HepG2 (cell line): ENCODE data around the gene HOXA9. TPM values are rescaled to one million over a fixed set of nuclear protein-coding genes. Genes with fewer than 3 reads are reported as not detected.
A peak's percentile ranks its signal among the peaks of the same experiment; 100 is the strongest.

Experiments
- ATAC-seq: fragments of 200-7000 bp; cut with Tn5 transposase; 3 replicates; pipeline ENCODE4 v1.9.1; 2020; ENCODE audit warnings: mild to moderate bottlenecking, moderate library complexity
- BruUV-seq: library from RNA; stranded (reverse); fragments of 400-500 nt; replicated peaks from 2 replicates; lab custom pipeline; 2021; lab: Mats Ljungman, UMichigan
- CTCF ChIA-PET: fragments of 300-600 bp; formaldehyde crosslinking; extraction: SDS; loops from one replicate; lab custom pipeline; 2021; ENCODE audit warnings: low total read pairs, inconsistent platforms, low intra/inter-chr PET ratio; lab: Yijun Ruan, JAX
- POLR2A ChIA-PET: fragments of 350-600 bp; sonication (Branson Sonifier 250); formaldehyde crosslinking; loops from one replicate; lab custom pipeline; 2020; ENCODE audit warnings: antibody characterized with exemption, inconsistent platforms; lab: Yijun Ruan, JAX
- DNase-seq: peaks from one replicate; pipeline ENCODE4 v3.0.0-alpha.2; 2015; ENCODE audit warnings: low spot score
- FAIRE-seq: peaks from 3 replicates; lab custom pipeline; 2011; peaks lifted over from hg19 to GRCh38; lab: Jason Lieb, UNC
- H2AFZ ChIP-seq: one replicate; pipeline ENCODE4 v1.6.1; 2011; ENCODE audit warnings: low read length, inconsistent platforms
- H3K27ac ChIP-seq: fragments of 300-600 bp; 3 replicates; pipeline ENCODE4 v1.8.0; 2011; ENCODE audit warnings: mixed run types, mild to moderate bottlenecking, mixed read lengths, low read length, inconsistent platforms; ENCODE audit not compliant: insufficient read depth; ENCODE audit errors: extremely low read length
- H3K27me3 ChIP-seq, 2 experiments: fragments of 200-600 bp in 1 of 2; 2 replicates in 1 of 2; 3 replicates in 1 of 2; pipeline versions ENCODE4 v1.6.0 to v1.8.0; 2011; ENCODE audit warnings: low read length in 2 of 2, mild to moderate bottlenecking in 2 of 2, moderate library complexity in 2 of 2, inconsistent platforms in 1 of 2; ENCODE audit not compliant: insufficient read depth in 2 of 2, control insufficient read depth in 1 of 2
- H3K36me3 ChIP-seq, 2 experiments: fragments of 200-600 bp in 1 of 2; replicated peaks in 1 of 2; 2 replicates in 1 of 2; 3 replicates in 1 of 2; pipeline versions ENCODE4 v1.5.1 to v1.8.0; 2011; ENCODE audit warnings: low read length in 2 of 2, inconsistent platforms in 1 of 2; ENCODE audit not compliant: insufficient read depth in 2 of 2, control insufficient read depth in 1 of 2
- H3K4me1 ChIP-seq: 2 replicates; pipeline ENCODE4 v1.5.1; 2012; ENCODE audit warnings: low read length, inconsistent platforms; ENCODE audit not compliant: insufficient read depth
- H3K4me2 ChIP-seq: 2 replicates; pipeline ENCODE4 v1.6.0; 2011; ENCODE audit warnings: low read depth, low read length, inconsistent platforms
- H3K4me3 ChIP-seq, 3 experiments: fragments of 200-600 bp in 1 of 3; sonication (generic), shearing (Covaris generic) in 1 of 3; replicated peaks in 1 of 3; 2 replicates each; pipeline ENCODE4 v1.5.1; 2011 to 2016; ENCODE audit warnings: low read length in 3 of 3, inconsistent platforms in 2 of 3, low read depth in 2 of 3, mild to moderate bottlenecking in 2 of 3, control low read depth in 1 of 3, mixed read lengths in 1 of 3; ENCODE audit not compliant: insufficient read depth in 1 of 3
- H3K79me2 ChIP-seq: one replicate; pipeline ENCODE4 v1.6.1; 2011; ENCODE audit warnings: low read length, inconsistent platforms; ENCODE audit not compliant: insufficient read depth
- H3K9ac ChIP-seq: 2 replicates; pipeline ENCODE4 v1.6.0; 2011; ENCODE audit warnings: mild to moderate bottlenecking, low read depth, low read length, inconsistent platforms; ENCODE audit not compliant: insufficient read depth
- H3K9me3 ChIP-seq: 2 replicates; pipeline ENCODE4 v1.5.1; 2012; ENCODE audit warnings: mild to moderate bottlenecking, low read length
- H4K20me1 ChIP-seq: 2 replicates; pipeline ENCODE4 v1.6.0; 2011; ENCODE audit warnings: inconsistent platforms, mild to moderate bottlenecking, low read length, moderate library complexity; ENCODE audit not compliant: insufficient read depth
- BRCA1 ChIP-seq: sonication (generic); formaldehyde crosslinking; IDR thresholded peaks from 2 replicates; pipeline ENCODE4 v1.4.0; 2020; ENCODE audit warnings: missing genetic modification reagents
- GATA4 ChIP-seq: sonication (generic); IDR thresholded peaks from 2 replicates; pipeline ENCODE4 v1.6.1; 2016; ENCODE audit warnings: antibody characterized with exemption, low read depth, borderline replicate concordance
- GATAD1 ChIP-seq: IDR thresholded peaks from 2 replicates; pipeline ENCODE4 v1.6.1; 2016; ENCODE audit warnings: missing genetic modification reagents, missing compliant biosample characterization
- KAT7 ChIP-seq: IDR thresholded peaks from 2 replicates; pipeline ENCODE4 v1.6.1; 2018; ENCODE audit warnings: borderline replicate concordance, missing compliant biosample characterization
- NCOA5 ChIP-seq: sonication (generic); formaldehyde crosslinking; IDR thresholded peaks from 2 replicates; pipeline ENCODE4 v1.4.0; 2020; ENCODE audit warnings: missing genetic modification reagents
- ONECUT2 ChIP-seq: sonication (generic); formaldehyde crosslinking; IDR thresholded peaks from 2 replicates; pipeline ENCODE4 v1.4.0; 2020; ENCODE audit warnings: missing genetic modification reagents
- POLR2A ChIP-seq, 2 experiments: IDR thresholded peaks; 2 replicates each; pipeline ENCODE4 v1.6.1; 2011; ENCODE audit warnings: low read depth in 2 of 2, low read length in 2 of 2, mild to moderate bottlenecking in 1 of 2, moderate library complexity in 1 of 2; ENCODE audit not compliant: insufficient read depth in 1 of 2
- REPIN1 ChIP-seq: sonication (generic); formaldehyde crosslinking; IDR thresholded peaks from 2 replicates; pipeline ENCODE4 v1.8.0; 2022; ENCODE audit warnings: missing genetic modification reagents, low read depth, mild to moderate bottlenecking, borderline replicate concordance
- SMARCC2 ChIP-seq: fragments of 450-650 bp; IDR thresholded peaks from 2 replicates; pipeline ENCODE4 v1.6.1; 2017; ENCODE audit warnings: antibody characterized with exemption, mild to moderate bottlenecking
- TEAD3 ChIP-seq: optimal IDR thresholded peaks from 2 replicates; pipeline ENCODE3; 2016; ENCODE audit warnings: borderline replicate concordance
- ZNF10 ChIP-seq: sonication (generic); formaldehyde crosslinking; IDR thresholded peaks from 2 replicates; pipeline ENCODE4 v1.4.0; 2020; ENCODE audit warnings: mild to moderate bottlenecking, low read depth, missing genetic modification reagents, borderline replicate concordance
- ZNF264 ChIP-seq: sonication (generic); formaldehyde crosslinking; IDR thresholded peaks from 2 replicates; pipeline ENCODE4 v1.4.0; 2020; ENCODE audit warnings: missing genetic modification reagents
- ZNF333 ChIP-seq: sonication (generic); formaldehyde crosslinking; IDR thresholded peaks from 2 replicates; pipeline ENCODE4 v1.4.0; 2020; ENCODE audit warnings: mild to moderate bottlenecking, missing genetic modification reagents, borderline replicate concordance
- ZNF674 ChIP-seq: sonication (generic); formaldehyde crosslinking; IDR thresholded peaks from 2 replicates; pipeline ENCODE4 v1.5.0; 2020; ENCODE audit warnings: low read depth, mild to moderate bottlenecking, missing genetic modification reagents
- WGBS: methylation state at CpG from one replicate; pipeline ENCODE4 v1.1.6; 2017; ENCODE audit warnings: low lambda C conversion rate; 5-methylcytosine and 5-hydroxymethylcytosine counted together
- in situ Hi-C: cut with HindIII; loops from 2 replicates; pipeline ENCODE4 v1.10.0; 2017; ENCODE audit warnings: low pct_unique_long_range_greater_than_20kb; ENCODE audit not compliant: extremely low pct_ligation_motif_present
- intact Hi-C: fragments of 100-400 bp; cut with micrococcal nuclease; formaldehyde crosslinking; loops from one replicate; pipeline ENCODE4 v1.10.0; 2022; ENCODE audit not compliant: unreplicated experiment
- polyA plus RNA-seq, 8 experiments: library from polyadenylated mRNA; depleted of rRNA in 3 of 8; stranded (reverse) in 7 of 8; unstranded in 1 of 8; fragments of >200 nt; fragmentation: Illumina TruSeq in 4 of 8; extraction: Trizol in 4 of 8; gene quantifications; 2 replicates each; pipeline versions ENCODE4 v1.2.1 to v1.2.3, GENCODE V29; 2011 to 2016; ENCODE audit warnings: low read depth in 4 of 8, missing spikeins in 1 of 8, mixed read lengths in 1 of 8; ENCODE audit not compliant: insufficient read depth in 1 of 8
- total RNA-seq, 5 experiments: library from RNA; depleted of rRNA; stranded (reverse); fragments of >200 nt; fragmentation: Illumina TruSeq; extraction: Trizol; gene quantifications; 2 replicates each; pipeline ENCODE4 v1.2.3, GENCODE V29; 2016; ENCODE audit warnings: low read depth in 1 of 5
- TF ChIP-seq, protein P1 (sequence below): sonication (generic); formaldehyde crosslinking; conservative IDR thresholded peaks from 2 replicates; pipeline ENCODE4 v1.8.0; 2022; ENCODE audit warnings: mild to moderate bottlenecking, moderate library complexity, missing genetic modification reagents

The HOXA9 gene
- total and polyA plus RNA-seq, 2 of the 13 experiments (the other 11 are each of a cell fraction or from before 2014, with no cell fraction given), result not detected

DNA sequence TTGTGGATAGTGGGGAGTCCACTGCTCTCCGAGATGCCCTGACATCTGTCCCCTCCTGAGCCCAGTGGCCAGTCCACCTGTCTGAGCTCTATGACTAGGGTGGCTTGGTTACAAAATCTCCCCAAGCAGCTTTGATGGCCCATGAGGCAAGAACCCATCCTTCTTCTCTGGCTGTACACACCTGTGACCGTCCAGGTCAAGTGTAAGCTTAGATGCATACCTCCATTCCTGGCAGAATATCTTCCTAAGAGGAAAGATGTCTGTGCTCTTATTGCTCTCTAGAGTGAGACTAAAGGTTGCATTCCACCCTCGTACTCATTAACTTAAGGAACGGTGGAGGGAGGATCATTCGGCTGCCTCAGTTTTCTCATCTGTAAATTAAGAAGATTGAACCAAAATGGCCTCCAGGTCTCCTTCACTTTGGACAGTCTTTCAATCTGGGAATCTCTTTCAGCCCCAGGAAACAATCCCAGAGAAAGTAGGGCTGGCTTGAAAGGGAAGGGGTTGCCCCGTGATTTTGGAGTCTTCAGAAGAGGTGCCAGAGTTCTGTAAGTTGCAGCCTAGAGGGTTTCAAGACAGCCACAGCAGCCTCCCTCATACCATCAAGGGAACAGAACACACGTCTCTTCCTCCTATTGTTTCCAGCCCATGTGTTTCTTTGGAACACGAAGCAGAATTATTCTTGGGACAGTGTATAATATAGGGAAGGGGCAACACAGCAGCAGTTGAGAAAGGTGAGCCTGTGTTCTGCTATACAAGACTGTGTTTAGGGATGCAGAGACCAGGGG lies 40.2 kb downstream of the HOXA9 start:
- H3K36me3 ChIP-seq, result peaks cover 0 to 8% of the 10 kb centered on the region in 2 experiments; a peak in 1 of 5 replicates
- ChIA-PET POLR2A (interaction anchor here (0.9 kb wide), 1 partner anchor 261 kb away, joined by 3 read pairs; the partner anchor contains the start of gene SKAP2), CTCF (no interaction called here)
- 0 out of 2 replicates have a peak overlapping the region, but pooled peaks have one; percentile 1 for H3K4me2 ChIP-seq
- no peak overlapping the region for H2AFZ ChIP-seq
- H3K27ac ChIP-seq, result no peak overlapping the region
- BruUV-seq, result no TSS peak
- peaks cover 6% of the 10 kb centered on the region; the same call in 1 of the 2 replicates for H4K20me1 ChIP-seq
- H3K9ac ChIP-seq, result no peak overlapping the region
- FAIRE-seq (no peak), DNase-seq (no peak), ATAC-seq (no peak)
- peaks cover 79% of the 10 kb centered on the region for H3K4me1 ChIP-seq
- H3K27me3 ChIP-seq, result no peaks in the 10 kb centered on the region; a peak in 1 of 5 replicates
- peaks cover 33% of the 10 kb centered on the region for H3K79me2 ChIP-seq
- in situ Hi-C loops, result no loop called here
- intact Hi-C loops, result no loop called here
- TF ChIP-seq POLR2A (IDR thresholded peaks at IDR 0.05; ENCODE audit: insufficient read depth in 1 of 2, low read depth in 2 of 2, low read length in 2 of 2) (peak in 1 of 2 experiments; percentile 11; a peak in 1 of 4 replicates), ZNF333 (CRISPR knock-in tag) (no peak)
- H3K9me3 ChIP-seq, result no peaks in the 10 kb centered on the region
- no peak overlapping the region for H3K4me3 ChIP-seq
- WGBS, result 88% methylated on average over 8 of the region's 8 CpGs

DNA sequence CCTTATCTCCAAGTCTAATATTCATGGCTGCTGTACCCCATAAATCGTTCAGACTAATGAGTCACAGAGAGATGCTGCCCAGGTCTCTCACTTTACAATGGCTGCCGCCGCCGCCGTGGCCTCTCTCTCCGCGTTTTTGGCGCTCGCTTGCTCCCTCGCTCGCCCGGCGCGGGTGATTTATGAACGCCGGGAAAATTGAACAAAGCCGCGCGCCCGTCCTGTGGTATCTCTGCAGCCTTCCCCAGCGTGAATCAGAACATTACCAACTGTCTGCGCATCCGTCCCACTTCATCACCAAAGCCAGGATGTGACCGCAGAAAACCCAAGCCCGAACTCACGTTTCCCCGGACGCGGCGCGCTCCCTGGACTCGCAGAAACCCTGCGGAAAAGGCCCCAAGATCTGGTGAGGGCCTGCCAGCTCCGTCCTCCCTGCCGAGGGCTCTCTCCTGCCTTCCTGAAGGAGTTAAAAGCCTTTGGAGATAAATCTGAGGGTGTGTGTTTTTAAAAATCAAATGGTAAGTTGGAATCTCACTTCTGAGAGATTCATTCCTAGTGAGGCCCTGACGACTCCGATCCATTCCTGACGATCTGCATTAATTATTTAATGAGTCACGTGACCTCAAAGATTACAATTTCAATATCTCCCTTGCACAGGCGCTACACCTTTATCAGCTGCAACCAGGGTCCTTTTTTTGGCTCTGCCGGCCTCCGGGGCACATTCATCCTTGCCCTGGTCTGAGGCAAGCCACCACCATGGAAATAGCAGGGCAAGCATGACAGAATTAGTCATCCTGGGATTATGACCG lies 41.0 kb downstream of the HOXA9 start:
- ChIA-PET CTCF (no interaction called here), POLR2A (interaction anchor here (0.9 to 5.8 kb wide), 2 partner anchors 8 to 260 kb away, joined by 3 to 118 read pairs; partner anchors contain the start of genes HOXA4 and SKAP2)
- Histone ChIP-seq H3K27me3 (no peaks in the 10 kb centered on the region; a peak in 1 of 5 replicates), H3K79me2 (peaks cover 41% of the 10 kb centered on the region), H3K27ac (no peak overlapping the region), H3K4me3 (no peak overlapping the region; a peak in 1 of 6 replicates), H3K9ac (no peak overlapping the region), H3K9me3 (no peaks in the 10 kb centered on the region), H4K20me1 (peaks cover 6% of the 10 kb centered on the region; the same call in 1 of the 2 replicates), H3K36me3 (peaks cover 0 to 8% of the 10 kb centered on the region in 2 experiments; a peak in 1 of 5 replicates), H3K4me1 (peaks cover 81% of the 10 kb centered on the region), H2AFZ (no peak overlapping the region), H3K4me2 (peak overlapping the region; percentile 87)
- FAIRE-seq (no peak), ATAC-seq (no peak), DNase-seq (no peak)
- BruUV-seq, result no TSS peak
- in situ Hi-C loops (no loop called here), intact Hi-C loops (no loop called here)
- WGBS, result 96% methylated on average over 43 of the region's 43 CpGs
- no peak for TF ChIP-seq BRCA1
- TF ChIP-seq SMARCC2, result no peak
- TF ChIP-seq TEAD3 (CRISPR knock-in tag), result no peak
- no peak for TF ChIP-seq NCOA5 (CRISPR knock-in tag)
- no peak for TF ChIP-seq ZNF264 (CRISPR knock-in tag)
- no peak for TF ChIP-seq ONECUT2 (CRISPR knock-in tag)
- no peak for TF ChIP-seq GATAD1 (CRISPR knock-in tag)
- no peak for TF ChIP-seq REPIN1 (CRISPR knock-in tag)
- no peak for TF ChIP-seq ZNF674 (CRISPR knock-in tag)
- no peak for TF ChIP-seq GATA4
- TF ChIP-seq, protein P1, sequence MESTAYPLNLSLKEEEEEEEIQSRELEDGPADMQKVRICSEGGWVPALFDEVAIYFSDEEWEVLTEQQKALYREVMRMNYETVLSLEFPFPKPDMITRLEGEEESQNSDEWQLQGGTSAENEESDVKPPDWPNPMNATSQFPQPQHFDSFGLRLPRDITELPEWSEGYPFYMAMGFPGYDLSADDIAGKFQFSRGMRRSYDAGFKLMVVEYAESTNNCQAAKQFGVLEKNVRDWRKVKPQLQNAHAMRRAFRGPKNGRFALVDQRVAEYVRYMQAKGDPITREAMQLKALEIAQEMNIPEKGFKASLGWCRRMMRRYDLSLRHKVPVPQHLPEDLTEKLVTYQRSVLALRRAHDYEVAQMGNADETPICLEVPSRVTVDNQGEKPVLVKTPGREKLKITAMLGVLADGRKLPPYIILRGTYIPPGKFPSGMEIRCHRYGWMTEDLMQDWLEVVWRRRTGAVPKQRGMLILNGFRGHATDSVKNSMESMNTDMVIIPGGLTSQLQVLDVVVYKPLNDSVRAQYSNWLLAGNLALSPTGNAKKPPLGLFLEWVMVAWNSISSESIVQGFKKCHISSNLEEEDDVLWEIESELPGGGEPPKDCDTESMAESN (CRISPR knock-in tag), result no peak
- no peak for TF ChIP-seq ZNF10 (CRISPR knock-in tag)
- no peak for TF ChIP-seq KAT7 (CRISPR knock-in tag)
